Endothelial cell (in vitro differentiated cells): ENCODE data around the gene HMOX1. TPM values are rescaled to one million over a fixed set of nuclear protein-coding genes. Genes with fewer than 3 reads are reported as not detected.
A peak's percentile ranks its signal among the peaks of the same experiment; 100 is the strongest.
"Not testable (repeated sequence)": the region's sequence is repeated elsewhere in the genome, so short reads cannot be mapped to it uniquely, and the experiment has no call there.

Experiments used
- DNase-seq: peaks from one replicate; pipeline ENCODE4 v3.0.0; 2021; ENCODE audit warnings: low spot score
- H3K27ac Mint-ChIP-seq: one replicate; pipeline ENCODE4 v1.8.0; 2021; ENCODE audit warnings: mixed read lengths, inconsistent platforms; ENCODE audit not compliant: unreplicated experiment
- H3K27me3 Mint-ChIP-seq: one replicate; pipeline ENCODE4 v1.8.0; 2021; ENCODE audit warnings: mild to moderate bottlenecking, moderate library complexity, mixed read lengths, inconsistent platforms; ENCODE audit not compliant: unreplicated experiment
- H3K36me3 Mint-ChIP-seq: one replicate; pipeline ENCODE4 v1.8.0; 2021; ENCODE audit warnings: mild to moderate bottlenecking, low read depth, mixed read lengths, inconsistent platforms; ENCODE audit not compliant: unreplicated experiment
- H3K4me1 Mint-ChIP-seq: one replicate; pipeline ENCODE4 v1.8.0; 2021; ENCODE audit warnings: mild to moderate bottlenecking, mixed read lengths, inconsistent platforms; ENCODE audit not compliant: unreplicated experiment
- H3K4me3 Mint-ChIP-seq: one replicate; pipeline ENCODE4 v1.8.0; 2021; ENCODE audit warnings: mild to moderate bottlenecking, mixed read lengths, inconsistent platforms; ENCODE audit not compliant: unreplicated experiment
- H3K9me3 Mint-ChIP-seq: one replicate; pipeline ENCODE4 v1.8.0; 2021; ENCODE audit warnings: mixed read lengths, inconsistent platforms; ENCODE audit not compliant: unreplicated experiment
- total RNA-seq: library from RNA; stranded (reverse); fragmentation: NEBNext Ultra II Directional; extraction: Animal tissue kit (Norgen Biotek cat#: 25700); gene quantifications from one replicate; pipeline ENCODE4 v1.2.1, GENCODE V29; 2021; ENCODE audit not compliant: unreplicated experiment
- TF ChIP-seq, protein P1 (sequence below): fragments of 200-600 bp; sonication (generic); IDR thresholded peaks from one replicate; pipeline ENCODE4 v1.5.0; 2021; ENCODE audit warnings: antibody characterized with exemption; ENCODE audit not compliant: unreplicated experiment

The HMOX1 gene
- total RNA-seq, 1 donor from 2014 or later, result 17.5 TPM

DNA sequence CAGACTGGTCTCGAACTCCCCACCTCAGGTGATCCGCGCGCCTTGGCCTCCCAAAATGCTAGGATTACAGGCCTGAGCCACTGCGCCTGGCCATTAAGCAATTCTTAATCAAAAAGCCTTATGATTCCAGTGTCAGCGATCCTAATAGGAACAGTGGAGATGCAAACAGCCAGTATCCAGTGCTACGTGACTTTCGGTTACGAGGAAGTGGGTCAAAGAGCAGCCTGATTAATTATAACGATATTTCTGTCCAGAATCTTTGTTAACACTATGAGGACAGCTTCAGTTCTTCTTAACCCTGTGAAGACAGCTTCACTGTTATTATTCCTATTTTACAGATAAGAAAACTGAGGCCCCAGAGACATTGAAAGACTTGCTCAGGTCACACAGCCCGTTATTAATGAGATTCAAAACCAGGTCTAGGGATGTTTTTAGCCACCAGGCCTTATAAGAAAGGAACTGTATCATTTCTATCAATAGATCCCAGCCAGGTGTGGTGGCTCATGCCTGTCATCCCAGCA is 17.3 kb upstream of the HMOX1 start:
- H3K4me3 Mint-ChIP-seq, result no peak overlapping the region
- no peak overlapping the region for H3K27ac Mint-ChIP-seq
- no peaks in the 10 kb centered on the region for H3K4me1 Mint-ChIP-seq
- H3K9me3 Mint-ChIP-seq, result no peaks in the 10 kb centered on the region
- TF ChIP-seq, protein P1, sequence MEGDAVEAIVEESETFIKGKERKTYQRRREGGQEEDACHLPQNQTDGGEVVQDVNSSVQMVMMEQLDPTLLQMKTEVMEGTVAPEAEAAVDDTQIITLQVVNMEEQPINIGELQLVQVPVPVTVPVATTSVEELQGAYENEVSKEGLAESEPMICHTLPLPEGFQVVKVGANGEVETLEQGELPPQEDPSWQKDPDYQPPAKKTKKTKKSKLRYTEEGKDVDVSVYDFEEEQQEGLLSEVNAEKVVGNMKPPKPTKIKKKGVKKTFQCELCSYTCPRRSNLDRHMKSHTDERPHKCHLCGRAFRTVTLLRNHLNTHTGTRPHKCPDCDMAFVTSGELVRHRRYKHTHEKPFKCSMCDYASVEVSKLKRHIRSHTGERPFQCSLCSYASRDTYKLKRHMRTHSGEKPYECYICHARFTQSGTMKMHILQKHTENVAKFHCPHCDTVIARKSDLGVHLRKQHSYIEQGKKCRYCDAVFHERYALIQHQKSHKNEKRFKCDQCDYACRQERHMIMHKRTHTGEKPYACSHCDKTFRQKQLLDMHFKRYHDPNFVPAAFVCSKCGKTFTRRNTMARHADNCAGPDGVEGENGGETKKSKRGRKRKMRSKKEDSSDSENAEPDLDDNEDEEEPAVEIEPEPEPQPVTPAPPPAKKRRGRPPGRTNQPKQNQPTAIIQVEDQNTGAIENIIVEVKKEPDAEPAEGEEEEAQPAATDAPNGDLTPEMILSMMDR, result no peak
- DNase-seq, result no peak
- no peaks in the 10 kb centered on the region for H3K27me3 Mint-ChIP-seq
- H3K36me3 Mint-ChIP-seq, result no peaks in the 10 kb centered on the region

DNA sequence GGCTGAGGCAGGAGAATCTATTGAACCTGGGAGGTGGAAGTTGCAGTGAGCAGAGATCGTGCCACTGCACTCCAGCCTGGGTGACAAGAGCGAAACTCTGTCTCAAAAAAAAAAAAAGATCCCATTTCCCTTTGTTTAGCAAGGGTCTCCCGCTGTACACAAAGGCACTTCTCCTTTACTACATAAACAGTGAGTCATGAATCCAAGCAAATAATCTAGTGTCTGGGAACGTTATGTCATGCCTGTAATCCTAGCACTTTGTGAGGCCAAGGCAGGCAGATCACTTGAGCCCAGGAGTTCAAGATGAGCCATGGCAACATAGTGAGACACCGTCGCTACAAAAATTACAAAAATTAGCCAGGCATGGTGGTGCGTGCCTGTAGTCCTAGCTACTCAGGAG is 16.7 kb upstream of the HMOX1 start:
- DNase-seq, result not testable (repeated sequence)

DNA sequence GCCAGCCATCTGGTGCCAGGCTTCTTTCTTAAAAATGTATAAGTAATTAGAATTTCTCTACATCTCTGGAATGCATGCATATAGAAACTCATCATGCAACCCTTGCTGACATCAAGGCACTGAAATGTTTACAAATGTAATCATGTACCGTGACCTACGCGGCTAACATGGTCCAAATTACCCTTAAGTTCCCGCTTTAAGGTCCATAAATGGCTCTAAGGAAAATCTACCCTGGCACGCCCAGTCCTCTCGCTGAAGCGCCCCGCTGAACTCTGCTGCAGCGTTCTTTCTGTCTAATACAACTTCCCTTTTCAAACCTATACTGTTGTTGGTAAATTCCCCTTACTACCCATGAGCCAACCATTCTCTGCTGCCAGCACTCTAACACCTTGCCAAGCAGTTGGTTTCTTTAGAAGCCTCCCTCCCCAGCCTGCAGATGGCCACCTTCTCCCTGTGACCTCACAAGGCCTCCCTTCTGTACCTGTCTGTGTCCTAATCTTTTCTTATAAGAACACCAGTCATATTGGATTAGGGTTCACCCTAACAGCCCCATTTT is 13.5 kb upstream of the HMOX1 start:
- Mint-ChIP-seq H3K27ac (no peak overlapping the region), H3K4me3 (no peak overlapping the region), H3K9me3 (no peaks in the 10 kb centered on the region), H3K4me1 (peaks cover 21% of the 10 kb centered on the region), H3K36me3 (no peaks in the 10 kb centered on the region), H3K27me3 (peaks cover 4% of the 10 kb centered on the region)
- no peak for DNase-seq
- TF ChIP-seq, protein P1, result no peak

More for the DNA sequence above, 16.7 kb upstream of the HMOX1 start:
- H3K9me3 Mint-ChIP-seq, H3K27me3 Mint-ChIP-seq, H3K27ac Mint-ChIP-seq, H3K4me1 Mint-ChIP-seq, H3K4me3 Mint-ChIP-seq, H3K36me3 Mint-ChIP-seq: not testable (repeated sequence)

DNA sequence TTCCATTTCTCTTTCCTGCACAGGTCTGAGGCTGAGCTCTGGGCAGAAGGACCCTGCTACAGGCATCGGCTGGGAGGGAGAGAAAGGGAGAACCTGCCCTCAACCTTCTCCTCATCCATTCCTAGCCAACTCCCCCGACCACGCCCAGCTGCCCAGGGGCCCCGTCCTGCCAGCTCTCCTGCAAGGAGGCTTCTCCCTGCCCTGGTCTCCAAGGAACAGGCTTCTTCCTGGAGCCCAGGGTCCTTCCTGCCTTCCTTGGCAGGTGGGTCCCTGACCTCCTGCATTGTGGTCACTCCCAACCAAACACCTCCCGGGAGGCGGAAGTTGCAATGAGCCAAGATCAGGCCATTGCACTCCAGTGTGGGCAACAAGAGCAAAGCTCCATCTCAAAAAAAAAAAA is 12.5 kb upstream of the HMOX1 start:
- Mint-ChIP-seq H3K27ac (no peak overlapping the region), H3K4me1 (peaks cover 21% of the 10 kb centered on the region), H3K4me3 (no peak overlapping the region), H3K36me3 (no peaks in the 10 kb centered on the region), H3K9me3 (no peaks in the 10 kb centered on the region), H3K27me3 (peaks cover 4% of the 10 kb centered on the region)
- no peak for DNase-seq
- TF ChIP-seq, protein P1, result no peak

DNA sequence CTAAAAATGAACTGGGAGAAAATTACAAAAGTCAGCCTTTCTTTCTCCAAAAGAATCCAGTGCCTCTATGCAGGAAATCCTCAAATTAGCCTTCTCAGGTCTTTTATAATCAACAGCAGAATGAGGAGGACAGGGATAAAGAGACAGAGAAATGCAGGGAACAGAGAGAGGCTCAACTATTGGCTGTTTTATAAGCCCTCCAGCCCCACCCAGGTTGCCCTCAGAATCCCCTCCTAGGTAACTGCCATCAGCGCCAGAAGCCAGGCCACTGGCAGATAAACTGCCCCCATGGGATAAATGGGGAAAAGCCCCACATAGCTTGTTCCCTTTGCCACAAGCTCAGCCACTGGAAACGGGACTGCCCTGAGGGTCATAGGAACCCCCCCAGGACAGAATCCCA is 10.9 kb upstream of the HMOX1 start:
- no peaks in the 10 kb centered on the region for H3K36me3 Mint-ChIP-seq

More for the DNA sequence above, 10.9 kb upstream of the HMOX1 start:
- H3K27ac Mint-ChIP-seq, result peak overlapping the region; percentile 61
- TF ChIP-seq, protein P1, result no peak
- DNase-seq, result no peak
- H3K9me3 Mint-ChIP-seq, result no peaks in the 10 kb centered on the region
- peaks cover 4% of the 10 kb centered on the region for H3K27me3 Mint-ChIP-seq
- H3K4me3 Mint-ChIP-seq, result no peak overlapping the region
- H3K4me1 Mint-ChIP-seq, result peaks cover 25% of the 10 kb centered on the region
